ENCODE results near the gene USP48. TPM values are rescaled to one million over a fixed set of nuclear protein-coding genes. Genes with fewer than 3 reads are reported as not detected.
"Not testable (repeated sequence)": the region's sequence is repeated elsewhere in the genome, so short reads cannot be mapped to it uniquely, and the experiment has no call there.

The USP48 gene
- total and polyA plus RNA-seq, 2 donors (not counting 1 experiment from before 2014, with no cell fraction given): 34.1 to 45.6 TPM

DNA sequence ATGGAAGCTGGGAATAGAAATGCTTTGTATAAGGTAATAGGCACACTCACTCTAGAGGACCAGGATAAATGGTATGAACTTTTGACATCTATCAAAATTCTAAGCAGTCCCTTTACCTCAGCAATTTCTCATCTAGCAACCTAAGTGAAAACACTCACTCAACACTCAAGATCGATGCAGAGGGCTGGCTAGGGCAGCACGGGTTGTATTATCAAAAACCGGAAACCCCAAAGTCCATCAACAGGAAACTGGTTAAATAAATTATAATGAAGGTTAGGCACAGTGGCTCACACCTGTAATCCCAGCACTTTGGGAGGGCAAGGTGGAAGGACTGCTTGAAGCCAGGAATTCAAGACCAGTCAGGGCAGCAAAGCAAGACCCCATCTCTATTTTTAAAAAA is 9.4 kb downstream of the USP48 start:
- no peak overlapping the region for H3K4me3 ChIP-seq (replicated peaks in 1 of 4; ENCODE audit: control extremely low read depth in 1 of 4, insufficient read depth in 1 of 4, low read depth in 3 of 4, low read length in 4 of 4)
- no peaks in the 10 kb centered on the region for H3K27me3 ChIP-seq (ENCODE audit: control insufficient read depth, insufficient read depth, low read length)
- DNase-seq (ENCODE audit: low read depth in 2 of 2): no peak
- H3K4me1 ChIP-seq (ENCODE audit: control insufficient read depth, extremely low read depth, insufficient read depth, low read length): no peaks in the 10 kb centered on the region
- no peaks in the 10 kb centered on the region for H3K9me3 ChIP-seq (ENCODE audit: control insufficient read depth, insufficient read depth, low read depth, low read length)
- no peak overlapping the region for H3K9ac ChIP-seq (ENCODE audit: insufficient read depth, low read length)
- H3K27ac ChIP-seq (ENCODE audit: insufficient read depth, low read length): no peak overlapping the region
- no peaks in the 10 kb centered on the region for H4K20me1 ChIP-seq (ENCODE audit: control insufficient read depth, extremely low read depth, insufficient read depth, low read length)
- H3K79me2 ChIP-seq (ENCODE audit: control insufficient read depth, insufficient read depth, low read length): peaks cover 73% of the 10 kb centered on the region
- no peak overlapping the region for H3K4me2 ChIP-seq (ENCODE audit: extremely low read depth, insufficient read depth, low read length)
- H3K36me3 ChIP-seq (ENCODE audit: control insufficient read depth, insufficient read depth, low read length): no peaks in the 10 kb centered on the region
- H2AFZ ChIP-seq (ENCODE audit: low read length): no peak overlapping the region
- no peak for TF ChIP-seq EZH2 (IDR thresholded peaks at IDR 0.05; ENCODE audit: low read length, missing control alignments)
- TF ChIP-seq, protein P1, sequence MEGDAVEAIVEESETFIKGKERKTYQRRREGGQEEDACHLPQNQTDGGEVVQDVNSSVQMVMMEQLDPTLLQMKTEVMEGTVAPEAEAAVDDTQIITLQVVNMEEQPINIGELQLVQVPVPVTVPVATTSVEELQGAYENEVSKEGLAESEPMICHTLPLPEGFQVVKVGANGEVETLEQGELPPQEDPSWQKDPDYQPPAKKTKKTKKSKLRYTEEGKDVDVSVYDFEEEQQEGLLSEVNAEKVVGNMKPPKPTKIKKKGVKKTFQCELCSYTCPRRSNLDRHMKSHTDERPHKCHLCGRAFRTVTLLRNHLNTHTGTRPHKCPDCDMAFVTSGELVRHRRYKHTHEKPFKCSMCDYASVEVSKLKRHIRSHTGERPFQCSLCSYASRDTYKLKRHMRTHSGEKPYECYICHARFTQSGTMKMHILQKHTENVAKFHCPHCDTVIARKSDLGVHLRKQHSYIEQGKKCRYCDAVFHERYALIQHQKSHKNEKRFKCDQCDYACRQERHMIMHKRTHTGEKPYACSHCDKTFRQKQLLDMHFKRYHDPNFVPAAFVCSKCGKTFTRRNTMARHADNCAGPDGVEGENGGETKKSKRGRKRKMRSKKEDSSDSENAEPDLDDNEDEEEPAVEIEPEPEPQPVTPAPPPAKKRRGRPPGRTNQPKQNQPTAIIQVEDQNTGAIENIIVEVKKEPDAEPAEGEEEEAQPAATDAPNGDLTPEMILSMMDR (conservative IDR thresholded peaks at IDR 0.05 in 1 of 2, IDR thresholded peaks at IDR 0.05 in 1 of 2; ENCODE audit: low read depth in 1 of 2, low read length in 2 of 2): no peak

DNA sequence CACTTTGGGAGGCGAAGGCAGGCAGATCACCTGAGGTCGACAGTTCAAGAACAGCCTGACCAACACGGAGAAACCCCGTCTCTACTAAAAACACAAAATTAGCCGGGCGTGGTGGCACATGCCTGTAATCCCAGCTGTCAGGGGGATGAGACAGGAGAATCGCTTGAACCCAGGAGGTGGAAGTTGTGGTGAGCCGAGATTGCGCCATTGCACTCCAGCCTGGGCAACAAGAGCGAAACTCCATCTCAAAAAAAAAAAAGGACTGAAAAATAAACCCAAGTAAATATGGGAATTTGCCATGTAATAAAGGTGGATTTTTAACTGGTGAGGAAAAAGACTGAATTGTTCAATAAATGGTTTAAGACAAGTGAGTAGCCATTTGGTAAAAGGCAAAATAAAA is 11.3 kb downstream of the USP48 start:
- H2AFZ ChIP-seq (ENCODE audit: low read length); H3K36me3 ChIP-seq (ENCODE audit: control insufficient read depth, insufficient read depth, low read length); DNase-seq (ENCODE audit: low read depth in 2 of 2); H3K4me1 ChIP-seq (ENCODE audit: control insufficient read depth, extremely low read depth, insufficient read depth, low read length); H3K4me3 ChIP-seq (replicated peaks in 1 of 4; ENCODE audit: control extremely low read depth in 1 of 4, insufficient read depth in 1 of 4, low read depth in 3 of 4, low read length in 4 of 4); H3K27ac ChIP-seq (ENCODE audit: insufficient read depth, low read length); H3K9ac ChIP-seq (ENCODE audit: insufficient read depth, low read length); H3K4me2 ChIP-seq (ENCODE audit: extremely low read depth, insufficient read depth, low read length); H3K9me3 ChIP-seq (ENCODE audit: control insufficient read depth, insufficient read depth, low read depth, low read length); H4K20me1 ChIP-seq (ENCODE audit: control insufficient read depth, extremely low read depth, insufficient read depth, low read length); H3K27me3 ChIP-seq (ENCODE audit: control insufficient read depth, insufficient read depth, low read length): not testable (repeated sequence)
- peaks cover 61% of the 10 kb centered on the region for H3K79me2 ChIP-seq (ENCODE audit: control insufficient read depth, insufficient read depth, low read length)

DNA sequence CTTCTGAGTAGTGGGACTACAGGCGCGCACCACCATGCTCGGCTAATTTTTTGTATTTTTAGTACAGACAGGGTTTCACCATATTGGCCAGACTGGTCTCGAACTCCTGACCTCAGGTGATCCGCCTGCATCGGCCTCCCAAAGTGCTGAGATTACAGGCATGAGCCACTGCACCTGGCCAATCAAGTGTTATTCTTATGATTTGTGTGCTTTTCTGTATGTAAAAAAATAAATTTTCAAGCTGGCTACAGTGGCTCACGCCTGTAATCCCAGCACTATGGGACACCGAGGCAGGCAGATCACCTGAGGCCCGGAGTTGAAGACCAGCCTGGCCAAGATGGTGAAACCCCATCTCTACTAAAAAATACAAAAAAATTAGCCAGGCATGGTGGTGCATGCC is 12.3 kb downstream of the USP48 start:
- not testable (repeated sequence) for DNase-seq (ENCODE audit: low read depth in 2 of 2); H3K36me3 ChIP-seq (ENCODE audit: control insufficient read depth, insufficient read depth, low read length); H4K20me1 ChIP-seq (ENCODE audit: control insufficient read depth, extremely low read depth, insufficient read depth, low read length); H2AFZ ChIP-seq (ENCODE audit: low read length); H3K27ac ChIP-seq (ENCODE audit: insufficient read depth, low read length); H3K4me3 ChIP-seq (replicated peaks in 1 of 4; ENCODE audit: control extremely low read depth in 1 of 4, insufficient read depth in 1 of 4, low read depth in 3 of 4, low read length in 4 of 4); H3K27me3 ChIP-seq (ENCODE audit: control insufficient read depth, insufficient read depth, low read length); H3K4me1 ChIP-seq (ENCODE audit: control insufficient read depth, extremely low read depth, insufficient read depth, low read length); H3K9ac ChIP-seq (ENCODE audit: insufficient read depth, low read length); H3K4me2 ChIP-seq (ENCODE audit: extremely low read depth, insufficient read depth, low read length); H3K9me3 ChIP-seq (ENCODE audit: control insufficient read depth, insufficient read depth, low read depth, low read length)
- peaks cover 55% of the 10 kb centered on the region for H3K79me2 ChIP-seq (ENCODE audit: control insufficient read depth, insufficient read depth, low read length)

DNA sequence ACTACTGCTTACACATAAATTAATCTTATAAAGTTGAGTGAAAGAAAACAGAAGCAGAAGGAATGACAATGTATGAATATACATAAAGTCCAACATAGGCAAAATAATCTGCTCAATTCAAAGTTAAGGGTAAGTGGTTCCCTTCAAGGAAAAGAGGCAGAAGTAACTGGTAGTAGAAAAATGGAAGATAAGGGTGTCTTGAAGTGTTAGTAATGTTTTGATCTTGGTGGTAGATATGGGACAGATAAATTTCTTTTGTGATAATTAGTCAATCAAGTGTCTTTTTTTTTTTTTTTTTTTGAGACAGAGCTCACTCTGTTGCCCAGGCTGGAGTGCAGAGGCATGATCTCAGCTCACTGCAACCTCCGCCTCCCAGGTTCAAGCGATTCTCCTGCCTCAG is 12.7 kb downstream of the USP48 start:
- Histone ChIP-seq H3K79me2 (ENCODE audit: control insufficient read depth, insufficient read depth, low read length) (peaks cover 51% of the 10 kb centered on the region), H3K9ac (ENCODE audit: insufficient read depth, low read length) (no peak overlapping the region), H3K4me3 (replicated peaks in 1 of 4; ENCODE audit: control extremely low read depth in 1 of 4, insufficient read depth in 1 of 4, low read depth in 3 of 4, low read length in 4 of 4) (no peak overlapping the region), H3K27me3 (ENCODE audit: control insufficient read depth, insufficient read depth, low read length) (no peaks in the 10 kb centered on the region), H3K4me2 (ENCODE audit: extremely low read depth, insufficient read depth, low read length) (no peak overlapping the region), H3K27ac (ENCODE audit: insufficient read depth, low read length) (no peak overlapping the region), H3K36me3 (ENCODE audit: control insufficient read depth, insufficient read depth, low read length) (no peaks in the 10 kb centered on the region), H3K9me3 (ENCODE audit: control insufficient read depth, insufficient read depth, low read depth, low read length) (no peaks in the 10 kb centered on the region), H3K4me1 (ENCODE audit: control insufficient read depth, extremely low read depth, insufficient read depth, low read length) (peaks cover under 1% of the 10 kb centered on the region), H2AFZ (ENCODE audit: low read length) (no peak overlapping the region), H4K20me1 (ENCODE audit: control insufficient read depth, extremely low read depth, insufficient read depth, low read length) (no peaks in the 10 kb centered on the region)
- TF ChIP-seq, protein P1 (conservative IDR thresholded peaks at IDR 0.05 in 1 of 2, IDR thresholded peaks at IDR 0.05 in 1 of 2; ENCODE audit: low read depth in 1 of 2, low read length in 2 of 2): no peak
- no peak for DNase-seq (ENCODE audit: low read depth in 2 of 2)

DNA sequence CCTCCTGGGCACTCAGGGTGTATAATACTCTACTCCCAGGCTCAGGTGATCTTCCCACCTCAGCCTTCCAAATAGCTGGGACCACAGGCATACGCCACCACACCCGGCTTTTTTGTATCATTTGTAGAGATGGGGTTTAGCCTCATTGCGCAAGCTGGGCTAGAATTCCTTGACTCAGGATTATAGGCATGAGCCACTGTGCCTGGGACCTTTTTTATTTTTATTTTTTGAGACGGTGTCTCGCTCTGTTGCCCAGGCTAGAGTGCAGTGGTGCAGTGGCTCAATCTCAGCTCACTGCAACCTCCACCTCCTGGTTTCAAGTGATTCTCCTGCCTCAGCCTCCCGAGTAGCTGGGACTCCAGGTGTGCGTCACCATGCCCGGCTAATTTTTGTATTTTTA is 15.8 kb downstream of the USP48 start:
- H3K36me3 ChIP-seq (ENCODE audit: control insufficient read depth, insufficient read depth, low read length); H3K4me1 ChIP-seq (ENCODE audit: control insufficient read depth, extremely low read depth, insufficient read depth, low read length); H3K4me2 ChIP-seq (ENCODE audit: extremely low read depth, insufficient read depth, low read length); H3K9ac ChIP-seq (ENCODE audit: insufficient read depth, low read length); DNase-seq (ENCODE audit: low read depth in 2 of 2); H3K9me3 ChIP-seq (ENCODE audit: control insufficient read depth, insufficient read depth, low read depth, low read length); H3K4me3 ChIP-seq (replicated peaks in 1 of 4; ENCODE audit: control extremely low read depth in 1 of 4, insufficient read depth in 1 of 4, low read depth in 3 of 4, low read length in 4 of 4); H3K27ac ChIP-seq (ENCODE audit: insufficient read depth, low read length); H3K27me3 ChIP-seq (ENCODE audit: control insufficient read depth, insufficient read depth, low read length); H4K20me1 ChIP-seq (ENCODE audit: control insufficient read depth, extremely low read depth, insufficient read depth, low read length); H2AFZ ChIP-seq (ENCODE audit: low read length): not testable (repeated sequence)
- H3K79me2 ChIP-seq (ENCODE audit: control insufficient read depth, insufficient read depth, low read length): peaks cover 41% of the 10 kb centered on the region
